Endothelial cell of umbilical vein (primary cell): Measurements from ENCODE around the gene HTRA3. TPM values are rescaled to one million over a fixed set of nuclear protein-coding genes. Genes with fewer than 3 reads are reported as not detected.

Experiments used
- BruUV-seq: library from RNA; stranded (reverse); fragments of 400-500 nt; replicated peaks from 2 replicates; lab custom pipeline; 2021; lab: Mats Ljungman, UMichigan
- CTCF ChIA-PET: fragments of 300-600, 350-600 bp; sonication (Branson Sonifier 250); formaldehyde crosslinking; loops from one replicate; lab custom pipeline; 2021; ENCODE audit warnings: antibody characterized with exemption, inconsistent platforms; lab: Charles Lee
- POLR2A ChIA-PET: fragments of 300-600, 350-600 bp; sonication (Branson Sonifier 250); formaldehyde crosslinking; loops from one replicate; lab custom pipeline; 2021; ENCODE audit warnings: antibody characterized with exemption, inconsistent platforms; lab: Charles Lee
- DNase-seq: peaks from one replicate; pipeline ENCODE4 v3.0.0-alpha.2; 2011; ENCODE audit warnings: low read depth, low spot score
- FAIRE-seq: peaks from 2 replicates; lab custom pipeline; 2011; peaks lifted over from hg19 to GRCh38; lab: Jason Lieb, UNC
- H2AFZ ChIP-seq: 2 replicates; pipeline ENCODE4 v1.6.0; 2012; ENCODE audit warnings: low read depth, low read length, control low read depth, inconsistent platforms
- H3K27ac ChIP-seq: 2 replicates; pipeline ENCODE4 v1.5.1; 2011; ENCODE audit warnings: low read depth, mild to moderate bottlenecking, control low read depth, low read length, moderate library complexity; ENCODE audit not compliant: insufficient read depth
- H3K27me3 ChIP-seq, 2 experiments: 2 replicates each; pipeline versions ENCODE4 v1.6.0 to v1.6.1; 2011; ENCODE audit warnings: low read length in 2 of 2, mixed read lengths in 1 of 2; ENCODE audit not compliant: control insufficient read depth in 2 of 2, insufficient read depth in 2 of 2
- H3K36me3 ChIP-seq, 2 experiments: 2 replicates in 1 of 2; 3 replicates in 1 of 2; pipeline ENCODE4 v1.5.1; 2011; ENCODE audit warnings: low read length in 2 of 2, mild to moderate bottlenecking in 1 of 2, moderate library complexity in 1 of 2; ENCODE audit not compliant: control insufficient read depth in 2 of 2, insufficient read depth in 2 of 2; ENCODE audit errors: extremely low read depth in 1 of 2
- H3K4me1 ChIP-seq: 3 replicates; pipeline ENCODE4 v1.5.1; 2011; ENCODE audit warnings: mild to moderate bottlenecking, low read length; ENCODE audit not compliant: control insufficient read depth, insufficient read depth; ENCODE audit errors: extremely low read depth
- H3K4me2 ChIP-seq: 2 replicates; pipeline ENCODE4 v1.6.1; 2011; ENCODE audit warnings: low read length, control low read depth, mixed read lengths; ENCODE audit not compliant: insufficient read depth
- H3K4me3 ChIP-seq, 3 experiments: fragments of 200-600 bp in 1 of 3; sonication (generic), shearing (Covaris generic) in 1 of 3; replicated peaks in 1 of 3; 2 replicates each; pipeline ENCODE4 v1.5.1; 2011 to 2016; ENCODE audit warnings: control low read depth in 3 of 3, low read length in 3 of 3, mild to moderate bottlenecking in 2 of 3, inconsistent platforms in 1 of 3, low read depth in 1 of 3, moderate library complexity in 1 of 3; ENCODE audit not compliant: insufficient read depth in 1 of 3
- H3K79me2 ChIP-seq: 2 replicates; pipeline ENCODE4 v1.6.0; 2012; ENCODE audit warnings: low read length, inconsistent platforms; ENCODE audit not compliant: control insufficient read depth, insufficient read depth
- H3K9ac ChIP-seq: replicated peaks from 2 replicates; pipeline ENCODE3; 2011; ENCODE audit warnings: low read length, control low read depth; ENCODE audit not compliant: insufficient read depth; ENCODE audit errors: extremely low read depth
- H3K9me1 ChIP-seq: replicated peaks from 3 replicates; pipeline ENCODE4 v1.6.0; 2011; ENCODE audit warnings: mild to moderate bottlenecking, low read length; ENCODE audit not compliant: control insufficient read depth, insufficient read depth; ENCODE audit errors: extremely low read depth
- H3K9me3 ChIP-seq: replicated peaks from 2 replicates; pipeline ENCODE4 v1.5.1; 2012; ENCODE audit warnings: low read length, inconsistent platforms; ENCODE audit not compliant: control insufficient read depth, insufficient read depth
- H4K20me1 ChIP-seq: replicated peaks from 2 replicates; pipeline ENCODE3; 2011; ENCODE audit warnings: mild to moderate bottlenecking, low read length; ENCODE audit not compliant: control insufficient read depth, insufficient read depth; ENCODE audit errors: extremely low read depth
- EZH2 ChIP-seq: IDR thresholded peaks from 2 replicates; pipeline ENCODE4 v1.6.1; 2012; ENCODE audit warnings: borderline replicate concordance, low read depth, mild to moderate bottlenecking, moderate library complexity, low read length, inconsistent platforms; ENCODE audit not compliant: severe bottlenecking
- FOS ChIP-seq: IDR thresholded peaks from 2 replicates; pipeline ENCODE4 v1.6.1; 2011; ENCODE audit warnings: mild to moderate bottlenecking, low read length, moderate library complexity, borderline replicate concordance; ENCODE audit not compliant: insufficient read depth
- GATA2 ChIP-seq: IDR thresholded peaks from 2 replicates; pipeline ENCODE4 v1.7.0; 2011; ENCODE audit warnings: low read depth, mild to moderate bottlenecking, moderate library complexity, mixed read lengths, low read length; ENCODE audit not compliant: insufficient read length, insufficient read depth
- JUN ChIP-seq: IDR thresholded peaks from 2 replicates; pipeline ENCODE4 v1.6.1; 2011; ENCODE audit warnings: borderline replicate concordance, low read depth; ENCODE audit not compliant: insufficient read length, insufficient read depth
- MAX ChIP-seq: IDR thresholded peaks from 2 replicates; pipeline ENCODE4 v1.6.1; 2011; ENCODE audit not compliant: insufficient read depth, insufficient read length
- MYC ChIP-seq: IDR thresholded peaks from one replicate; pipeline ENCODE4 v1.6.1; 2011; ENCODE audit warnings: mild to moderate bottlenecking, low read depth, low read length
- POLR2A ChIP-seq: IDR thresholded peaks from 2 replicates; pipeline ENCODE4 v1.6.1; 2012; ENCODE audit warnings: low read depth, mild to moderate bottlenecking, control low read depth, low read length
- POLR2AphosphoS5 ChIP-seq: IDR thresholded peaks from 2 replicates; pipeline ENCODE4 v1.6.1; 2012; ENCODE audit warnings: low read depth, mild to moderate bottlenecking, control low read depth, low read length, moderate library complexity; ENCODE audit not compliant: insufficient read depth
- dilution Hi-C: fragments of 300-500 bp; cut with MboI; formaldehyde crosslinking; loops from one replicate; pipeline ENCODE4 v1.15.0; 2019; ENCODE audit warnings: low sequenced_read_pairs; ENCODE audit not compliant: extremely low pct_ligation_motif_present
- intact Hi-C: fragments of 100-400 bp; cut with micrococcal nuclease; formaldehyde crosslinking; loops from one replicate; pipeline ENCODE4 v1.10.0; 2022
- polyA plus RNA-seq, 4 experiments: library from polyadenylated mRNA; depleted of rRNA in 3 of 4; stranded (reverse) in 3 of 4; unstranded in 1 of 4; fragments of >200 nt; gene quantifications; 2 replicates each; pipeline versions ENCODE4 v1.2.1 to v1.2.3, GENCODE V29; 2011 to 2012; ENCODE audit warnings: missing spikeins in 1 of 4
- total RNA-seq: library from RNA; stranded (reverse); gene quantifications from 2 replicates; pipeline ENCODE4 v1.2.3, GENCODE V29; 2021
- TF ChIP-seq, protein P1 (sequence below), 2 donors: IDR thresholded peaks; 1 replicate in 1 of 2; 2 replicates in 1 of 2; pipeline ENCODE4 v1.5.1; 2011; ENCODE audit warnings: low read length in 2 of 2, mild to moderate bottlenecking in 2 of 2, moderate library complexity in 2 of 2, control low read depth in 1 of 2, inconsistent platforms in 1 of 2, low read depth in 1 of 2; ENCODE audit not compliant: insufficient read depth in 1 of 2; ENCODE audit errors: extremely low read depth in 1 of 2

HTRA3 gene
- total and polyA plus RNA-seq, 2 donors (not counting 3 experiments of a cell fraction or from before 2014, with no cell fraction given): 9.0 to 12.0 TPM

DNA sequence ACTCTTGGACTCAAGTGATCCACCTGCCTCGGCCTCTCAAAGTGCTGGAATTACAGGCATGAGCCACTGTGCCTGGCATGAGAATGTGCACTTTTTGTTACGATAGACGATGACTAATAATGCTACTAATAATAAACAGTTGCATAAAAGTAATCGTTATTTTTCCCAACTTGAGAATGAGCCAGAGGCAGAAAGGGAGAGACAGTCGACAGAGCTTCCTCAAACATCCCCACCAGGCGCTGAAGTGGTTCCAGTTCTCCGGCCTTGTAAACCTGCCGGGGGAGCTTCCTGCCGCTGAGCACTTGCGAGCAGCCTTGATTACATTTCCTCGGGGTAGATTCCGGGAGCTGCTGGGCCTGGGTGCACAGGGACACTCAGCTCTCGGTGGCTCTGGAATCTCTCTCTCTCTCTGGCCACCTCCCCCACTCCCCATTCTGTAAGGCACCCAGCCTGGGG lies 8.9 kb upstream of the HTRA3 start:
- no TSS peak for BruUV-seq
- intact Hi-C loops: loop anchor here (10.0 kb wide), 1 partner anchor 334 kb away; the partner anchor contains the start of gene CPZ
- Histone ChIP-seq H3K36me3 (no peaks in the 10 kb centered on the region), H2AFZ (no peak overlapping the region), H3K9ac (no peak overlapping the region), H3K4me1 (no peaks in the 10 kb centered on the region), H4K20me1 (no peaks in the 10 kb centered on the region), H3K4me3 (no peak overlapping the region), H3K27me3 (peaks cover 0 to 3% of the 10 kb centered on the region in 2 experiments), H3K9me3 (no peaks in the 10 kb centered on the region), H3K4me2 (no peak overlapping the region), H3K27ac (no peak overlapping the region), H3K79me2 (no peaks in the 10 kb centered on the region), H3K9me1 (no peaks in the 10 kb centered on the region)
- dilution Hi-C loops: no loop called here
- TF ChIP-seq MYC (no peak), JUN (no peak), MAX (no peak), POLR2AphosphoS5 (no peak), EZH2 (no peak), FOS (no peak), POLR2A (no peak), GATA2 (no peak)
- TF ChIP-seq, protein P1, sequence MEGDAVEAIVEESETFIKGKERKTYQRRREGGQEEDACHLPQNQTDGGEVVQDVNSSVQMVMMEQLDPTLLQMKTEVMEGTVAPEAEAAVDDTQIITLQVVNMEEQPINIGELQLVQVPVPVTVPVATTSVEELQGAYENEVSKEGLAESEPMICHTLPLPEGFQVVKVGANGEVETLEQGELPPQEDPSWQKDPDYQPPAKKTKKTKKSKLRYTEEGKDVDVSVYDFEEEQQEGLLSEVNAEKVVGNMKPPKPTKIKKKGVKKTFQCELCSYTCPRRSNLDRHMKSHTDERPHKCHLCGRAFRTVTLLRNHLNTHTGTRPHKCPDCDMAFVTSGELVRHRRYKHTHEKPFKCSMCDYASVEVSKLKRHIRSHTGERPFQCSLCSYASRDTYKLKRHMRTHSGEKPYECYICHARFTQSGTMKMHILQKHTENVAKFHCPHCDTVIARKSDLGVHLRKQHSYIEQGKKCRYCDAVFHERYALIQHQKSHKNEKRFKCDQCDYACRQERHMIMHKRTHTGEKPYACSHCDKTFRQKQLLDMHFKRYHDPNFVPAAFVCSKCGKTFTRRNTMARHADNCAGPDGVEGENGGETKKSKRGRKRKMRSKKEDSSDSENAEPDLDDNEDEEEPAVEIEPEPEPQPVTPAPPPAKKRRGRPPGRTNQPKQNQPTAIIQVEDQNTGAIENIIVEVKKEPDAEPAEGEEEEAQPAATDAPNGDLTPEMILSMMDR (IDR thresholded peaks at IDR 0.05; ENCODE audit: extremely low read depth in 1 of 2, insufficient read depth in 1 of 2, low read depth in 1 of 2, low read length in 2 of 2): no peak
- ChIA-PET CTCF (interaction anchor here (1.1 to 1.5 kb wide), 3 partner anchors 9 to 150 kb away, joined by 3 to 5 read pairs (median 5); partner anchors contain the start of gene HTRA3), POLR2A (no interaction called here)
- FAIRE-seq (no peak), DNase-seq (peak; percentile 23)
